Measurements from ENCODE around the gene NEK8. TPM values are rescaled to one million over a fixed set of nuclear protein-coding genes. Genes with fewer than 3 reads are reported as not detected.

The NEK8 gene
- total RNA-seq, 2 experiments from 2014 or later = 3.6 to 3.9 TPM

DNA sequence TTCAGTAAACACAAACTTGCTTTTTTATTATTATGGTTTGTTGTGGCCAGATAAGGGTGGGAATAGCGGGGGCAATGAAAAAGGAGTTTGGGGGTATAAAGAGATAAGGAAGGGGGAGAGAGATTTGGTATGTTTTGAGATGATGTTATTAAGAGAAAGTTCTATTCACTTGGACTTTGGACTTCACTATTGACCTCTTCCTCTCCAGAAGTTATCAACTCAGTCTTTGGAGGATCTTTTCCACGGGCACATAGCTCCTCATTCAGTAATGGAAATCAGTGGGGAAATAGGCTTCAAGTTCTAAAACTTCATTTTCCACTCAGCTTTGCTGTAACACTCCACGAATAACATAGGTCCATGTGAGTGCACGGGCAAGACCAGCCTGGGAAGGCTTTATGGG lies 40.1 kb upstream of the NEK8 start:
- intact Hi-C loops (cut with micrococcal nuclease) = no loop called here
- H3K27ac Mint-ChIP-seq = no peak overlapping the region
- DNase-seq = no peak
- no peaks in the 10 kb centered on the region for H3K9me3 Mint-ChIP-seq
- peaks cover 66% of the 10 kb centered on the region for H3K36me3 Mint-ChIP-seq (ENCODE audit: low read depth)
- H3K27me3 Mint-ChIP-seq = no peaks in the 10 kb centered on the region
- H3K4me3 Mint-ChIP-seq = no peak overlapping the region
- ATAC-seq = no peak
- TF ChIP-seq, protein P1, sequence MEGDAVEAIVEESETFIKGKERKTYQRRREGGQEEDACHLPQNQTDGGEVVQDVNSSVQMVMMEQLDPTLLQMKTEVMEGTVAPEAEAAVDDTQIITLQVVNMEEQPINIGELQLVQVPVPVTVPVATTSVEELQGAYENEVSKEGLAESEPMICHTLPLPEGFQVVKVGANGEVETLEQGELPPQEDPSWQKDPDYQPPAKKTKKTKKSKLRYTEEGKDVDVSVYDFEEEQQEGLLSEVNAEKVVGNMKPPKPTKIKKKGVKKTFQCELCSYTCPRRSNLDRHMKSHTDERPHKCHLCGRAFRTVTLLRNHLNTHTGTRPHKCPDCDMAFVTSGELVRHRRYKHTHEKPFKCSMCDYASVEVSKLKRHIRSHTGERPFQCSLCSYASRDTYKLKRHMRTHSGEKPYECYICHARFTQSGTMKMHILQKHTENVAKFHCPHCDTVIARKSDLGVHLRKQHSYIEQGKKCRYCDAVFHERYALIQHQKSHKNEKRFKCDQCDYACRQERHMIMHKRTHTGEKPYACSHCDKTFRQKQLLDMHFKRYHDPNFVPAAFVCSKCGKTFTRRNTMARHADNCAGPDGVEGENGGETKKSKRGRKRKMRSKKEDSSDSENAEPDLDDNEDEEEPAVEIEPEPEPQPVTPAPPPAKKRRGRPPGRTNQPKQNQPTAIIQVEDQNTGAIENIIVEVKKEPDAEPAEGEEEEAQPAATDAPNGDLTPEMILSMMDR (IDR thresholded peaks at IDR 0.05) = no peak
- CTCF ChIA-PET = interaction anchor here (0.7 to 1.7 kb wide), 3 partner anchors 13 to 75 kb away, joined by 3 to 5 read pairs (median 4); no protein-coding TSS in a partner anchor
- POLR2A ChIA-PET = interaction anchor here (0.6 to 3.8 kb wide), 5 partner anchors 11 to 86 kb away, joined by 3 to 14 read pairs (median 6); partner anchors contain the start of gene PROCA1
- H3K4me1 Mint-ChIP-seq (ENCODE audit: low read depth) = no peaks in the 10 kb centered on the region

GRCh38 chr17:28689011-28689410 lies 39.6 kb upstream of the NEK8 start:
- Mint-ChIP-seq H3K36me3 (ENCODE audit: low read depth) (peaks cover 68% of the 10 kb centered on the region), H3K27me3 (no peaks in the 10 kb centered on the region), H3K4me3 (no peak overlapping the region), H3K9me3 (no peaks in the 10 kb centered on the region), H3K27ac (no peak overlapping the region), H3K4me1 (ENCODE audit: low read depth) (no peaks in the 10 kb centered on the region)
- intact Hi-C loops (cut with micrococcal nuclease) = no loop called here
- ChIA-PET CTCF (interaction anchor here (0.8 to 1.4 kb wide), 2 partner anchors 14 to 77 kb away, joined by 3 to 5 read pairs; no protein-coding TSS in a partner anchor), POLR2A (interaction anchor here (0.6 to 3.8 kb wide), 6 partner anchors 11 to 87 kb away, joined by 3 to 14 read pairs (median 5); partner anchors contain the start of gene PROCA1)
- no peak for DNase-seq
- TF ChIP-seq, protein P1 (IDR thresholded peaks at IDR 0.05) = no peak
- ATAC-seq = no peak

DNA sequence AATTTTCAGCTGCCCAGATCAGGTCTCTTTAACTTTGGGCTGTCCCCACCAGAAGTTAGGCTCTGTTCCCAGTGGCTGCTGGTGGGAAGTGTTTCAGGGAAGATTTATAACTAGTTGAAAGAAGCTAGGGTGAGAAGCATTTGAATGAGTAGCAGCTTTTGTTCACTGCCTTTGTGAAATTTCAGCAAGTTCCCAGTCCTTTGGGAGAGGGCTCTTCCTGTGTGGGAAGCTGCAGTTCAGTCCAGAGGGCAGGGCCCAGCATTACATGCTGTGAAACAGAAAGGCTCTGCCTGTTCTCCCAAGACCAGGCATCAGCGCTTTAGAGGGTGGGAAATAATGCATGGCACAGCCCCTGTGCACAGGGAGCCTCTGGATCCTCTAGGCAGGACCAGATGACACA lies 34.7 kb upstream of the NEK8 start:
- Mint-ChIP-seq H3K4me3 (no peak overlapping the region), H3K9me3 (no peaks in the 10 kb centered on the region), H3K4me1 (ENCODE audit: low read depth) (no peaks in the 10 kb centered on the region), H3K27me3 (no peaks in the 10 kb centered on the region), H3K27ac (no peak overlapping the region), H3K36me3 (ENCODE audit: low read depth) (peaks cover 51% of the 10 kb centered on the region)
- intact Hi-C loops (cut with micrococcal nuclease) = no loop called here
- ATAC-seq (no peak), DNase-seq (no peak)
- CTCF ChIA-PET = no interaction called here
- POLR2A ChIA-PET = interaction anchor here (0.8 to 1.7 kb wide), 3 partner anchors 11 to 116 kb away, joined by 3 to 4 read pairs (median 3); no protein-coding TSS in a partner anchor
- TF ChIP-seq, protein P1 (IDR thresholded peaks at IDR 0.05) = no peak

DNA sequence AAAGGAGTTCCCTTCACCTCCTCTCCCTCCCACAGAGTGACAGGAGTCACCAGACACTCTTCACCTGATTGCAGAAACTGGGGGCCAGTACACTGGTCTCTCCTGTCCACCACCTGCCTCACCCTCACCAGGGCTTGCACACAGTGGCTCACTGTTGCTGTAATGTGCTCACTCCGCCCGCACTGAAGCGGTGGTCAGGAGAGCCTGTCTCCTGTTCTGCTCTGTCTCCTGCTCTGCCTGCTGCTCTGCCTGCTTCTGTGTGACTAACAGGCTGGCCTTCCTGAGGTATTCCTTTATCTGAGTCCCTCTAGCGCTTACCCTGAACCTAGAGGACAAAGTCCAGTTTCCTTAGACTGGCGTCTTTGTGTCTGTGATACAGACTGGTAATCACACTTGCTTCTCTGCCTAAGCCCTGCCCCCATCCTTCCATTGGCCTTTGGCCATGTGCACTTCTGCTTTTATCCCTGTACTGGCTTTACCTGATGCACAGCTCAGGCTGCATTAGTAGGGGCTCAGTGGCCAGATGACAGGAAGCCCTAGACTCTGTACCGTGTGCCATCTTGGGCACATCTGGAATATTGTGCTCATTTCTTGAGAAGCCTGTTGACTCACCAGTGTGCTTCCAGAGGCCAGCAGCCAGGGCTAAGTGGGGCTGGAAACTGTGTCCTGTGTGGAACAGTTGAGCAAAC lies 30.2 kb upstream of the NEK8 start:
- CTCF ChIA-PET = no interaction called here
- DNase-seq (no peak), ATAC-seq (no peak)
- Mint-ChIP-seq H3K9me3 (no peaks in the 10 kb centered on the region), H3K27me3 (no peaks in the 10 kb centered on the region), H3K4me3 (no peak overlapping the region), H3K27ac (no peak overlapping the region), H3K36me3 (ENCODE audit: low read depth) (peaks cover 49% of the 10 kb centered on the region), H3K4me1 (ENCODE audit: low read depth) (no peaks in the 10 kb centered on the region)
- TF ChIP-seq, protein P1 (IDR thresholded peaks at IDR 0.05) = no peak
- intact Hi-C loops (cut with micrococcal nuclease) = no loop called here
- POLR2A ChIA-PET = interaction anchor here (0.9 to 1.0 kb wide), 2 partner anchors 11 to 13 kb away, joined by 3 to 4 read pairs; partner anchors contain the start of gene PROCA1

DNA sequence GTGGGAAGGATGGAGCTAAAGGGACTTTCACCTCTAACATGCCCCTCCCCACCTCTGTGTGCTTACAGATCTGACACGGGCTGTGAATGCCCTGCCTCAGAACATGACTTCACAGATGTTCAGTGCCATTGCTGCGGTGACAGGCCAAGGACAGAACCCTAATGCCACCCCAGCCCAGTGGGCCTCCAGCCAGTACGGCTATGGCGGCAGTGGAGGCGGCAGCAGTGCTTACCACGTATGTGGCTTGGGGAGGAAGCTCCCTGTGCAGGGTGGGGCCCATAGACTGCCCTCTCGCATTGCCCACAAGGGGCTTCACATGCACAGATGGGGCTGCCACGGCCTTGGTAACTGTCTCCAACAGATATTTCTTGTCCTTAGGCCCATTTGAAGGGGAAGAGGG lies 28.3 kb upstream of the NEK8 start:
- ATAC-seq (no peak), DNase-seq (no peak)
- H3K4me3 Mint-ChIP-seq = no peak overlapping the region
- H3K9me3 Mint-ChIP-seq = no peaks in the 10 kb centered on the region
- TF ChIP-seq, protein P1 (IDR thresholded peaks at IDR 0.05) = no peak
- CTCF ChIA-PET = no interaction called here
- H3K27ac Mint-ChIP-seq = no peak overlapping the region
- peaks cover 37% of the 10 kb centered on the region for H3K36me3 Mint-ChIP-seq (ENCODE audit: low read depth)
- POLR2A ChIA-PET = interaction anchor here (1.3 to 2.7 kb wide), 3 partner anchors 9 to 89 kb away, joined by 3 to 14 read pairs (median 5); no protein-coding TSS in a partner anchor
- no peaks in the 10 kb centered on the region for H3K27me3 Mint-ChIP-seq
- intact Hi-C loops (cut with micrococcal nuclease) = no loop called here
- no peaks in the 10 kb centered on the region for H3K4me1 Mint-ChIP-seq (ENCODE audit: low read depth)
